Smooth muscle cell of the brain vasculature (primary cell): ENCODE measurements around the gene GOLPH3.
"Not testable (repeated sequence)": the region's sequence is repeated elsewhere in the genome, so short reads cannot be mapped to it uniquely, and the experiment has no call there.

Experiments used
- DNase-seq: peaks from one replicate; pipeline ENCODE4 v3.0.0-alpha.2; 2012; ENCODE audit warnings: low read depth, low spot score

The GOLPH3 gene

DNA sequence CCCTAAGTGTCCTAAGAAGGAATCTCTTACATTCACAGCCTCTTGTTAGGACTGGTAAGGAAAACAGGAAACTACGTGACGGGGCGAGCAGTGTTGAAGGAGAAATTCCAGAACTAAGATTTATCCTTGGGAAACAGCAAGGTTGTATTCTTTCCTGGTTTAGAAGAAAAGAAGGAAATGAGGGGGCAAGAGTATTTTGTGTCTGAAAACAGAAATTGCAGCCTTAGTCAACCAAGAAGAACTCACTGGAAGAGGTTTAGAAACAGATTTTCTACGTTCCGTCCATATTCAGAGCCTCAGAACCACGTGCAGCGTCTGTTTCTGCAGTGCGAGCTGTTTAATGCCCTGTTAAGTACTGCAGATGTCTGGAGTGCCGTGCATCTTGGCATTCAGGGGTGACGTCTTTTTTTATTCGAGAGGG, 75.2 kb downstream of the GOLPH3 start:
- DNase-seq = no peak

DNA sequence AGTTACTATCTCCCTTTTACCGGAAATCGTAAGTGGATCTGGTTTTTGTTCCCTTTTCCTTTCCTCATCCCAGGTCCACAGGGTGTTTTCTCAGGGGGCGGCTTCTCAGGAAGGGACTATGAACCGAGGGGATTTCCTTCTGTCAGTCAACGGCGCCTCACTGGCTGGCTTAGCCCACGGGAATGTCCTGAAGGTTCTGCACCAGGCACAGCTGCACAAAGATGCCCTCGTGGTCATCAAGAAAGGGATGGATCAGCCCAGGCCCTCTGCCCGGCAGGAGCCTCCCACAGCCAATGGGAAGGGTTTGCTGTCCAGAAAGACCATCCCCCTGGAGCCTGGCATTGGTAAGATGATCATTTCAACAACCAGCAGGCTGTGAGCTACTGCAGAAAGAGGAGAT, 75.8 kb downstream of the GOLPH3 start:
- DNase-seq = no peak

DNA sequence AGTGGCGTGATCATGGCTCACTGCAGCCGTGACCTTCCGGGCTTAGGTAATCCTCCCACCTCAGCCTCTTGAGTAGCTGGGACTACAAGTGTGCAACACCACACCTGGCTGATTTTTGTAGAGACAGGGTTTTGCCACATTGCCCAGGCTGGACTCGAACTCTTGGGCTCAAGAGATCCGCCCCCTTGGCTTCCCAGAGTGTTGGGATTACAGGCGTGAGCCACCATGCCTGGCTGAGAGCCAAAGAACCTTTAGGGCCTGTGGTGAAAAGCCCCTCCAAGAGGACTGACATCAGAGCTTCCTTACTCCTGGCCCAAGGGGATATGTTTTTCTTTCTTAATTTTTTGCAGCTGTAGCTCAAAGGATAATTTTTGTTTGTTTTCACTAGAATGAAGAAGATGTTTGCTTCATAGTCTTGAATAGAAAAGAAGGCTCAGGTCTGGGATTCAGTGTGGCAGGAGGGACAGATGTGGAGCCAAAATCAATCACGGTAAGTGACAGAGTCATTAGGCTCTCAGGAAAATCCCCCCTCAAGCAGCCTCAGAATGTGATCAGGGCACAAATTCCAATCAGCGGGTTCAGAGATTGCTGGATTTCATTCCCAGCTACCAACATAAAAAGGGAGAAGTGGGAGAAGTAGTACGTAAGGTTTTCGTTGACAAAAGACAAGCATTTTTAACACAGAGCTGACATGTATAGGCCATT, 77.1 kb downstream of the GOLPH3 start:
- peak; percentile 57 for DNase-seq

GRCh38 chr5:32095261-32095671, 78.9 kb downstream of the GOLPH3 start:
- no peak for DNase-seq

DNA sequence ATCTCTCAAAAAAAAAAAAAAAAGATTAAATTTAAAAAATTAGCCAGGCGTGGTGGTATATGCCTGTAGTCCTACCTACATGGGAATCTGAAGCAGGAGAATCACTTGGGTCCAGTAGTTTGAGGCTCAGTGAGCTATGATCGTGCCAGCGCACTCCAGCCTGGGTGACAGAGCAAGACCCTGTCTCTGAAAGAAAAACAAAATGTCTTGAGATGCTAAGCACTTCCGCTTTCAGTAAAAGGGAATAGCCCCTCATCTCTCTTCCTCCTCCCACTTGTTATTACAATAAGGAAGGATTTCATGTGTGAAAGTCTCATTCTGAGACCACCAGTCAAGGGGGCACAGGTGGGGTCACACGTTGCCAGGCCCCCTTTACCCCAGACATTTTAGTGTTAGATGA, 79.4 kb downstream of the GOLPH3 start:
- DNase-seq = no peak

- peak; percentile 47 for DNase-seq
Observed at GRCh38 chr5:32092938-32093812, 80.9 kb downstream of the GOLPH3 start.

- no peak for DNase-seq
Observed at GRCh38 chr5:32090755-32091128, 83.4 kb downstream of the GOLPH3 start.

- no peak for DNase-seq
Observed at GRCh38 chr5:32090026-32090754, 83.9 kb downstream of the GOLPH3 start.

DNA sequence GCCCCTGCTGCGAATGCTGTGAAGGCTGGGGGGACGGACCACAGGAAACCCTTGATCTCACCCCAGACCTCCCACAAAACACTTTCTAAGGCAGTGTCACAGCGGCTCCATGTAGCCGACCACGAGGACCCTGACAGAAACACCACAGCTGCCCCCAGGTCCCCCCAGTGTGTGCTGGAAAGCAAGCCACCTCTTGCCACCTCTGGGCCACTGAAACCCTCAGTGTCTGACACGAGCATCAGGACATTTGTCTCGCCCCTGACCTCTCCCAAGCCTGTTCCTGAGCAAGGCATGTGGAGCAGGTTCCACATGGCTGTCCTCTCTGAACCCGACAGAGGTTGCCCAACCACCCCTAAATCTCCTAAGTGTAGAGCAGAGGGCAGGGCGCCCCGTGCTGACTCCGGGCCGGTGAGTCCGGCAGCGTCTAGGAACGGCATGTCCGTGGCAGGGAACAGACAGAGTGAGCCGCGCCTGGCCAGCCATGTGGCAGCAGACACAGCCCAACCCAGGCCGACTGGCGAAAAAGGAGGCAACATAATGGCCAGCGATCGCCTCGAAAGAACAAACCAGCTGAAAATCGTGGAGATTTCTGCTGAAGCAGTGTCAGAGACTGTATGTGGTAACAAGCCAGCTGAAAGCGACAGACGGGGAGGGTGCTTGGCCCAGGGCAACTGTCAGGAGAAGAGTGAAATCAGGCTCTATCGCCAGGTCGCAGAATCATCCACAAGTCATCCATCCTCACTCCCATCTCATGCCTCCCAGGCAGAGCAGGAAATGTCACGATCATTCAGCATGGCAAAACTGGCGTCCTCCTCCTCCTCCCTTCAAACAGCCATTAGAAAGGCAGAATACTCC, 84.7 kb downstream of the GOLPH3 start:
- DNase-seq = no peak

DNA sequence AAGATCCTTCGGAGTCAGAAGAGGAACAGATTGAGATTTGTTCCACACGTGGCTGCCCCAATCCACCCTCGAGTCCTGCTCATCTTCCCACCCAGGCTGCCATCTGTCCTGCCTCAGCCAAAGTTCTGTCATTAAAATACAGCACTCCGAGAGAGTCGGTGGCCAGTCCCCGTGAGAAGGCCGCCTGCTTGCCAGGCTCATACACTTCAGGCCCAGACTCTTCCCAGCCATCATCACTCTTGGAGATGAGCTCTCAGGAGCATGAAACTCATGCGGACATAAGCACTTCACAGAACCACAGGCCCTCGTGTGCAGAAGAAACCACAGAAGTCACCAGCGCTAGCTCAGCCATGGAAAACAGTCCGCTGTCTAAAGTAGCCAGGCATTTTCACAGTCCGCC, 85.9 kb downstream of the GOLPH3 start:
- no peak for DNase-seq

GRCh38 chr5:32087086-32088082, 86.7 kb downstream of the GOLPH3 start:
- DNase-seq = no peak

DNA sequence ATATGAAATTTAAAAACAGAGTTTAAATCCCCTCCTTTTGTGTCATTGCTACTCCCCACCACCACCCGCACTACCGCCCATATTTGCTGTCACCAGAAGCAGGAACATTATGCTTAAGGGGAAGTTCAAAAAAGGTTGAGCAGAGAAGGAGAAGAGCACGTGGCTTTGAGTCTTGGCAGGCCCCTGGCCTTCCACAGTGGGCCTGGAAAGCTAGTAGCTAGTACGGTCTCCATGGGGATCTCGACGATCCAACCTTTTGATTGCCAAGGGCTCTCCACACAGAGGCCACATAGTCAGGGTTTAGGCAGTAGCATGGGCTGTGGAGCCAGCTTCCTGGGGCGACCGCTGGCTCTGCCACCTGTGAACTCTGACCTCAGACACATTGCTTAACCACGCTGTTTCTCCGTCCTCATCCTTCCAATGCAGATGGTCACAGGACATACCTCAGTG, 90.1 kb downstream of the GOLPH3 start:
- DNase-seq = no peak

DNA sequence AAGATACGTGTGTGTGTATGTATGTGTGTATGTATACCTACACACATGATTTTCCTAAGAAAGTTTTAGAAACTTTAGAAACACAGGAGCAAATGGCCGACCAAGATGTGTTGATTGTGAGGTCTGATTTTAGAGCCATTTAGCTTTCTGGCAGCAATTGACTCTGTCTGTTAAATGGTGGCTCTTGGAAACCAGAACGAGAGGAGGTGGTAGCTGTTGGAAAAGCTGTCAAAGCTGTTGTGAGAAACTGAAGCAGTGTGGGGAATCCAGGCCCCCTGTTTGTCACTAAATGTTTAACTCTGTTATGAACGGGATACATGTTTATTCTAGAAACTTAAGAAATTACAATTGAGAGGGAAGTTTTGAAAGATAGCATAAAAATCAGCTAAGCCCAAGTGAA, 91.4 kb downstream of the GOLPH3 start:
- DNase-seq = no peak

- DNase-seq = not testable (repeated sequence)
Observed at GRCh38 chr5:32080565-32080964, 93.6 kb downstream of the GOLPH3 start.

- DNase-seq = not testable (repeated sequence)
Observed at GRCh38 chr5:32078855-32079254, 95.3 kb downstream of the GOLPH3 start.

- DNase-seq = peak; percentile 62
Observed at GRCh38 chr5:32076699-32077695, 97.1 kb downstream of the GOLPH3 start.
